Endothelial cell of umbilical vein (primary cell): Measurements from ENCODE around the gene SRSF11.

Experiments
- EZH2 ChIP-seq: IDR thresholded peaks from 2 replicates; pipeline ENCODE4 v1.6.1; 2012; ENCODE audit warnings: borderline replicate concordance, low read depth, mild to moderate bottlenecking, moderate library complexity, low read length, inconsistent platforms; ENCODE audit not compliant: severe bottlenecking
- FOS ChIP-seq: IDR thresholded peaks from 2 replicates; pipeline ENCODE4 v1.6.1; 2011; ENCODE audit warnings: mild to moderate bottlenecking, low read length, moderate library complexity, borderline replicate concordance; ENCODE audit not compliant: insufficient read depth
- JUN ChIP-seq: IDR thresholded peaks from 2 replicates; pipeline ENCODE4 v1.6.1; 2011; ENCODE audit warnings: borderline replicate concordance, low read depth; ENCODE audit not compliant: insufficient read length, insufficient read depth
- MYC ChIP-seq: IDR thresholded peaks from one replicate; pipeline ENCODE4 v1.6.1; 2011; ENCODE audit warnings: mild to moderate bottlenecking, low read depth, low read length
- POLR2A ChIP-seq: IDR thresholded peaks from 2 replicates; pipeline ENCODE4 v1.6.1; 2012; ENCODE audit warnings: low read depth, mild to moderate bottlenecking, control low read depth, low read length
- POLR2AphosphoS5 ChIP-seq: IDR thresholded peaks from 2 replicates; pipeline ENCODE4 v1.6.1; 2012; ENCODE audit warnings: low read depth, mild to moderate bottlenecking, control low read depth, low read length, moderate library complexity; ENCODE audit not compliant: insufficient read depth
- TF ChIP-seq, protein P1 (sequence below), 2 donors: IDR thresholded peaks; 1 replicate in 1 of 2; 2 replicates in 1 of 2; pipeline ENCODE4 v1.5.1; 2011; ENCODE audit warnings: low read length in 2 of 2, mild to moderate bottlenecking in 2 of 2, moderate library complexity in 2 of 2, control low read depth in 1 of 2, inconsistent platforms in 1 of 2, low read depth in 1 of 2; ENCODE audit not compliant: insufficient read depth in 1 of 2; ENCODE audit errors: extremely low read depth in 1 of 2
- TF ChIP-seq, protein P2 (sequence below): IDR thresholded peaks from 2 replicates; pipeline ENCODE4 v1.6.1; 2011; ENCODE audit not compliant: insufficient read depth, insufficient read length

DNA sequence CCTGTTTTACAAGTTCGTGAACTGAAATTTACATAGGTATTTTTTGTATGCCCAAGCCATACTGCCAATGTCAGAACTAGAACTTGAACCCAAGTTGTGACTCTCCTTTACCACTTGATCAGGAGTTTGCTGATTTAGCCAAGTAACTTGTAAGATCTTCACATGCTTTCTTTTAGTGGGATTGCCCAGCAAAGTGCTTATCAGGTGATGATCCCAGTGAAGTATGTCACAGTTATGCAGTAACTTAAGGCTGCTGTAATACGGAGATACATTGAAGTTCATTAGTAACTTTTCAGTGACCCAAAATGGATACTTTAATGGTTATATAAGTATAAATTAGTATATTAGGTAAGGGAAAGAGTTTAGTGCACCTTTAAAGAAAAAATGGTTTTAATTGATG, 3.8 kb downstream of the SRSF11 start:
- TF ChIP-seq, protein P1, sequence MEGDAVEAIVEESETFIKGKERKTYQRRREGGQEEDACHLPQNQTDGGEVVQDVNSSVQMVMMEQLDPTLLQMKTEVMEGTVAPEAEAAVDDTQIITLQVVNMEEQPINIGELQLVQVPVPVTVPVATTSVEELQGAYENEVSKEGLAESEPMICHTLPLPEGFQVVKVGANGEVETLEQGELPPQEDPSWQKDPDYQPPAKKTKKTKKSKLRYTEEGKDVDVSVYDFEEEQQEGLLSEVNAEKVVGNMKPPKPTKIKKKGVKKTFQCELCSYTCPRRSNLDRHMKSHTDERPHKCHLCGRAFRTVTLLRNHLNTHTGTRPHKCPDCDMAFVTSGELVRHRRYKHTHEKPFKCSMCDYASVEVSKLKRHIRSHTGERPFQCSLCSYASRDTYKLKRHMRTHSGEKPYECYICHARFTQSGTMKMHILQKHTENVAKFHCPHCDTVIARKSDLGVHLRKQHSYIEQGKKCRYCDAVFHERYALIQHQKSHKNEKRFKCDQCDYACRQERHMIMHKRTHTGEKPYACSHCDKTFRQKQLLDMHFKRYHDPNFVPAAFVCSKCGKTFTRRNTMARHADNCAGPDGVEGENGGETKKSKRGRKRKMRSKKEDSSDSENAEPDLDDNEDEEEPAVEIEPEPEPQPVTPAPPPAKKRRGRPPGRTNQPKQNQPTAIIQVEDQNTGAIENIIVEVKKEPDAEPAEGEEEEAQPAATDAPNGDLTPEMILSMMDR (IDR thresholded peaks at IDR 0.05; ENCODE audit: extremely low read depth in 1 of 2, insufficient read depth in 1 of 2, low read depth in 1 of 2, low read length in 2 of 2), result no peak
- no peak for TF ChIP-seq POLR2A
- no peak for TF ChIP-seq EZH2
- TF ChIP-seq, protein P2, sequence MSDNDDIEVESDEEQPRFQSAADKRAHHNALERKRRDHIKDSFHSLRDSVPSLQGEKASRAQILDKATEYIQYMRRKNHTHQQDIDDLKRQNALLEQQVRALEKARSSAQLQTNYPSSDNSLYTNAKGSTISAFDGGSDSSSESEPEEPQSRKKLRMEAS, result no peak
- TF ChIP-seq FOS, result no peak
- TF ChIP-seq POLR2AphosphoS5, result no peak
- TF ChIP-seq JUN, result no peak
- TF ChIP-seq MYC, result no peak
